Left lung (tissue), 10 donors: ENCODE data around the gene AKAP13. TPM values are rescaled to one million over a fixed set of nuclear protein-coding genes. Genes with fewer than 3 reads are reported as not detected.
A peak's percentile ranks its signal among the peaks of the same experiment; 100 is the strongest.
"Not testable (repeated sequence)": the region's sequence is repeated elsewhere in the genome, so short reads cannot be mapped to it uniquely, and the experiment has no call there.

Experiments used
- ATAC-seq: fragments of 200-7000 bp; cut with Tn5 transposase; one replicate; pipeline ENCODE4 v1.9.1; 2020; ENCODE audit warnings: moderate library complexity
- DNase-seq, 4 donors: peaks; one replicate each; pipeline ENCODE4 v3.0.0-alpha.2; 2013 to 2020
- H3K27ac ChIP-seq, 2 donors: fragments of 200-600 bp; sonication (generic) in 1 of 2; one replicate each; pipeline versions ENCODE4 v1.5.0 to v1.8.0; 2020 to 2021
- H3K27me3 ChIP-seq, 2 donors: fragments of 200-600 bp; sonication (generic) in 1 of 2; one replicate each; pipeline versions ENCODE4 v1.5.0 to v1.8.0; 2020 to 2021
- H3K36me3 ChIP-seq, 2 donors: fragments of 200-600 bp; sonication (generic) in 1 of 2; one replicate each; pipeline versions ENCODE4 v1.5.0 to v1.8.0; 2020 to 2021
- H3K4me1 ChIP-seq, 2 donors: fragments of 200-600 bp; one replicate each; pipeline ENCODE4 v1.8.0; 2021
- H3K4me3 ChIP-seq, 2 donors: fragments of 200-600 bp; sonication (generic) in 1 of 2; one replicate each; pipeline versions ENCODE4 v1.5.0 to v1.8.0; 2020 to 2021; ENCODE audit warnings: mild to moderate bottlenecking in 1 of 2
- H3K9me3 ChIP-seq, 2 donors: fragments of 200-600 bp; sonication (generic) in 1 of 2; one replicate each; pipeline versions ENCODE4 v1.5.0 to v1.8.0; 2020 to 2021
- CTCF ChIP-seq, 2 donors: fragments of 200-600 bp; sonication (generic) in 1 of 2; IDR thresholded peaks; one replicate each; pipeline versions ENCODE4 v1.5.0 to v1.8.0; 2021; ENCODE audit warnings: antibody characterized with exemption in 2 of 2
- intact Hi-C, 2 donors: fragments of 100-400 bp; cut with DNase I; formaldehyde crosslinking; loops; one replicate each; pipeline versions ENCODE4 v1.11.2 to v1.14.2; 2022
- polyA plus RNA-seq, 6 donors: library from polyadenylated mRNA; unstranded; fragments of 120-200 nt; gene quantifications; one replicate each; pipeline ENCODE4 v1.2.1, GENCODE V29; 2013; ENCODE audit not compliant: insufficient read length in 6 of 6
- total RNA-seq, 2 donors: library from RNA; stranded (reverse); fragmentation: NEBNext Ultra II Directional; extraction: Animal tissue kit (Norgen Biotek cat#: 25700); gene quantifications; one replicate each; pipeline ENCODE4 v1.2.1, GENCODE V29; 2021
- donor health status: DM: no; HTN: yes; CAD: no.
- donor health status: DM: no; HTN: no; CAD: no.

AKAP13 gene
- total and polyA plus RNA-seq, 8 donors: 93.6 to 346 (median 102) TPM

GRCh38 chr15:85661859-85662258, 281.5 kb downstream of the AKAP13 start:
- peaks cover 4 to 7% of the 10 kb centered on the region in 2 donors for H3K4me1 ChIP-seq
- no peaks in the 10 kb centered on the region for H3K9me3 ChIP-seq
- DNase-seq (no peak), ATAC-seq (no peak)
- intact Hi-C loops: no loop called here
- peaks cover 0 to 100% of the 10 kb centered on the region in 2 donors for H3K36me3 ChIP-seq
- H3K4me3 ChIP-seq: no peak overlapping the region
- H3K27ac ChIP-seq: no peak overlapping the region
- H3K27me3 ChIP-seq: no peaks in the 10 kb centered on the region
- TF ChIP-seq CTCF (IDR thresholded peaks at IDR 0.05): no peak

- DNase-seq, ATAC-seq, intact Hi-C loops, H3K27me3 ChIP-seq, H3K27ac ChIP-seq, H3K4me3 ChIP-seq, H3K9me3 ChIP-seq: not testable (repeated sequence)
- peaks cover 22 to 29% of the 10 kb centered on the region in 2 donors for H3K4me1 ChIP-seq
- peaks cover 0 to 89% of the 10 kb centered on the region in 2 donors for H3K36me3 ChIP-seq
These were observed 285.3 kb downstream of the AKAP13 start for GRCh38 chr15:85665677-85666076.

GRCh38 chr15:85667491-85668424, 287.4 kb downstream of the AKAP13 start:
- ATAC-seq: peak; percentile 82
- H3K4me3 ChIP-seq: no peak overlapping the region
- peaks cover 22 to 46% of the 10 kb centered on the region in 2 donors for H3K4me1 ChIP-seq
- H3K36me3 ChIP-seq: peaks cover 5 to 89% of the 10 kb centered on the region in 2 donors
- H3K9me3 ChIP-seq: no peaks in the 10 kb centered on the region
- TF ChIP-seq CTCF (IDR thresholded peaks at IDR 0.05): no peak
- intact Hi-C loops: no loop called here
- peak overlapping the region; percentile 81 to 88 for H3K27ac ChIP-seq
- no peaks in the 10 kb centered on the region for H3K27me3 ChIP-seq
- peak in 2 of 4 donors; percentile 87 to 95 for DNase-seq

GRCh38 chr15:85671156-85671555, 290.8 kb downstream of the AKAP13 start:
- TF ChIP-seq CTCF (IDR thresholded peaks at IDR 0.05): no peak
- Histone ChIP-seq H3K4me3 (no peak overlapping the region), H3K27ac (peak overlapping the region; percentile 24 to 56), H3K36me3 (peaks cover 5 to 81% of the 10 kb centered on the region in 2 donors), H3K9me3 (no peaks in the 10 kb centered on the region), H3K27me3 (no peaks in the 10 kb centered on the region), H3K4me1 (peaks cover 22 to 54% of the 10 kb centered on the region in 2 donors)
- DNase-seq: no peak
- no peak for ATAC-seq
- intact Hi-C loops: no loop called here

GRCh38 chr15:85672332-85673084, 292.1 kb downstream of the AKAP13 start:
- no peak for ATAC-seq

More at GRCh38 chr15:85672332-85673084, 292.1 kb downstream of the AKAP13 start:
- no peaks in the 10 kb centered on the region for H3K9me3 ChIP-seq
- intact Hi-C loops: no loop called here
- H3K27me3 ChIP-seq: no peaks in the 10 kb centered on the region
- peaks cover 11 to 41% of the 10 kb centered on the region in 2 donors for H3K4me1 ChIP-seq
- peak overlapping the region; percentile 24 to 56 for H3K27ac ChIP-seq
- TF ChIP-seq CTCF (IDR thresholded peaks at IDR 0.05): no peak
- H3K4me3 ChIP-seq: no peak overlapping the region
- no peak for DNase-seq
- peaks cover 5 to 85% of the 10 kb centered on the region in 2 donors for H3K36me3 ChIP-seq
